Dermis microvascular lymphatic vessel endothelial cell (primary cell): ENCODE measurements around the gene ALOX15B. TPM values are rescaled to one million over a fixed set of nuclear protein-coding genes. Genes with fewer than 3 reads are reported as not detected.
A peak's percentile ranks its signal among the peaks of the same experiment; 100 is the strongest.
"Not testable (repeated sequence)": the region's sequence is repeated elsewhere in the genome, so short reads cannot be mapped to it uniquely, and the experiment has no call there.

ENCODE experiments used
- DNase-seq, 2 donors: peaks; one replicate each; pipeline versions ENCODE4 v3.0.0 to v3.0.0-alpha.2; 2010; ENCODE audit warnings: low read depth in 2 of 2
- total RNA-seq: library from RNA; depleted of rRNA; stranded (reverse); fragments of >200 nt; gene quantifications from 2 replicates; pipeline ENCODE4 v1.2.1, GENCODE V29; 2014

ALOX15B gene
- total RNA-seq, 1 donor from 2014 or later: not detected

DNA sequence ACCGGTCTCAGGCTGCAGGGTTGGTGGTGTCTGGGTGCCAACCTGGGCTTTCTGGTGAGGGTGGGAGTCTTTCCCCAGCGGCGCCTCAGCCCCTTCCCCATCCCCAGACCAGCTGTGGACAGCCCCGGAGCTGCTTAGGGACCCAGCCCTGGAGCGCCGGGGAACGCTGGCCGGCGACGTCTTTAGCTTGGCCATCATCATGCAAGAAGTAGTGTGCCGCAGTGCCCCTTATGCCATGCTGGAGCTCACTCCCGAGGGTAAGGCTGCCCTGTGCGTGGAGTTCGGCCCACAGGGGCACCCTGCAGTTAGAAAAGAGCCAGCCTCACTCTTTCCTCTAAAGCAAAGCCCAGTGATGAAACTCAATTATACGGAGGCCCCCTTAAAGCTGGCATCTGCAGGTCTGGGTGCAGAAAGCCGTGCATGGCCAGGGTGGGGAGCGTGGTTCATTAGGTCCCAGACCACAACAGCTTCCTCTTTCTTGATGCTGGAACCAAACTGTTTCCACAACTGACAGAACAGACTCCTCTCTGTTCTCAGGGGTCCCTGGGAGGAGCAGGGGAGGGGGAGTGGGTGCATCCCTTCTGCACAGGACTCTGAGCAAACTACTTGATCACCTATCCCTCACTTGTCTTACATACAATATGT lies 25.7 kb upstream of the ALOX15B start:
- DNase-seq: no peak

DNA sequence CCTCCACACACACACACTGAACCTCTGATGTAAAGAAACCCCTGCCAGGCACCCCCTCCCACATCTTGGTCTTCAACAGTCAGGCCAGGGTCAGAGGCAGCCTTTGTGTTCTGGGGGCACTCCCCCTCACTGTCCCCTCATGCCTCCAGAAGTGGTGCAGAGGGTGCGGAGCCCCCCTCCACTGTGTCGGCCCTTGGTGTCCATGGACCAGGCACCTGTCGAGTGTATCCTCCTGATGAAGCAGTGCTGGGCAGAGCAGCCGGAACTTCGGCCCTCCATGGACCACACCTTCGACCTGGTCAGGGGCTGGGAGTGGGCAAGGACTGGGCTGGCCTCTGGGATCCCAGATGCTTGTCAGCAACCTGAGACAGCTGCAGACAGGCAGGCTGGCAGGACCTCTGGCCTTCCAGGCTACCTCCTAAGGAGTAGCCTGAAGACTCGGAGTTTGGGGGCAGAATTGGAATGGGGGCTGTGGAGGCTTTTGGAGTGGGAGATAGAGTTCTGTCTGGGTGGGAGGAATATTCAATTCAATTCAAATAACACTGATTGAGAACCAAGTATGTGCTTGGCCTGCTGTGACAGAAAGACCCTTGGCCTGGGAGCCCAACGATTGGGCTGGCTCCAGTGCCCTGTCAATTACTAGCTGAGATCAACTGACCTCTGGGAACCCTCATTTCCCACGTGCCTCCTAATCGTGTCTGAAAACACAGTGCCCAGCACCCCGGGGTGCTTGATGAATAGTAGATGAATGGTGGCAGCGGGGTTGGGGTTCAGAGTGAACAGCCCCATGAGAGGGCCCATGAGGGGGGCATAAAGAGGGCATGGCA lies 24.9 kb upstream of the ALOX15B start:
- DNase-seq: no peak

DNA sequence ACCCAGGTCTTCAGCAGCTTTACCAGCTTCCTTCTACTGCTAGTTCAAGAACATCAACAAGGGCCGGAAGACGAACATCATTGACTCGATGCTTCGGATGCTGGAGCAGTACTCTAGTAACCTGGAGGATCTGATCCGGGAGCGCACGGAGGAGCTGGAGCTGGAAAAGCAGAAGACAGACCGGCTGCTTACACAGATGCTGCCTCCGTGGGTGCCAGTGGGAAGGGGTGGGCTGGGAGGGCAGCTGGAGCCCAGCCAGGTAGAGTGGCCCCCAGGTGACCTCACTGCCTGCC lies 24.4 kb upstream of the ALOX15B start:
- DNase-seq: no peak

DNA sequence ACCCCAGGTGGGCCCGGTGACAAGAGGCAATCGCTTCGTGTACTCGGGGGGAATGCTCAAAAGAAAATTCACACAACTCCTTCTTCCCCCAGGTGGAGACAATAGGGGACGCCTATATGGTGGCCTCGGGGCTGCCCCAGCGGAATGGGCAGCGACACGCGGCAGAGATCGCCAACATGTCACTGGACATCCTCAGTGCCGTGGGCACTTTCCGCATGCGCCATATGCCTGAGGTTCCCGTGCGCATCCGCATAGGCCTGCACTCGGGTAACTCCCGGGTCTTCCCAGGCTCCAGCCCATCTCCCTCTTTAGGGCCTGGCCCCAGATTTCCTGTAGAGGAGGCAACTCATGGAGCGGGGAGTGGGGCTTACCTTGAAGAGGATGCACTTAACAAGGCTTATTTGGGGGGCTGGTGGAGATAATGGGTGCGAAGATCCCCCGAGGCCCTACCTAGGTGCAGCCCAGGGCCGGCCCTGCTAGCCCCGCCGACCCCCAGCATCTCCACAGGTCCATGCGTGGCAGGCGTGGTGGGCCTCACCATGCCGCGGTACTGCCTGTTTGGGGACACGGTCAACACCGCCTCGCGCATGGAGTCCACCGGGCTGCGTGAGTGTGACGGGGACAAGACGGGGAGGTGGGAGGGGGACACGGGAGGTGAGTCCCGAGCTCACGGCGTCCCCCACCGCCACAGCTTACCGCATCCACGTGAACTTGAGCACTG lies 23.5 kb upstream of the ALOX15B start:
- DNase-seq: no peak

DNA sequence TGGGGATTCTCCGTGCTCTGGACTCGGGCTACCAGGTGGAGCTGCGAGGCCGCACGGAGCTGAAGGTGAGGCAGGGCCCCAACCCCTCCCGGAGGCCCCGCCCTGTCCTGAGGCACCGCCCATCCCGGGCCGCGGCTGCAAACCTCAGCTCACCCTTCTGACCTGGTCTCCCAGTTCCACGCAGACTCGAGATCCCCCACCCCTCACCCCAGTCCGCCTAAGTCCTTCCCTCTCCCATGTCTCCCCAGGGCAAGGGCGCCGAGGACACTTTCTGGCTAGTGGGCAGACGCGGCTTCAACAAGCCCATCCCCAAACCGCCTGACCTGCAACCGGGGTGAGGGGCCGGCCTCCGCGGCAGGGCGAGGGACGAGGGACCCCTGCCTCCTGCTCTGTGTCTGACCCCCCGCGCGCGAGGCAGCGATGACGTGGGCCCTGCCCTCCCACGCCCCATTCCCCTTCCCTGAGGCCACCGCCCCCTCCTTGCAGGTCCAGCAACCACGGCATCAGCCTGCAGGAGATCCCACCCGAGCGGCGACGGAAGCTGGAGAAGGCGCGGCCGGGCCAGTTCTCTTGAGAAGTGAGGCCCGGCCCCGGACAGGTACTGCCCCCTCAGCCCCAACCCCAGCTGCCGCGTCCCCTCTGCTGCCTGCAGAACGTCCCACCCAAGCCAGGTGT lies 22.8 kb upstream of the ALOX15B start:
- DNase-seq: no peak

DNA sequence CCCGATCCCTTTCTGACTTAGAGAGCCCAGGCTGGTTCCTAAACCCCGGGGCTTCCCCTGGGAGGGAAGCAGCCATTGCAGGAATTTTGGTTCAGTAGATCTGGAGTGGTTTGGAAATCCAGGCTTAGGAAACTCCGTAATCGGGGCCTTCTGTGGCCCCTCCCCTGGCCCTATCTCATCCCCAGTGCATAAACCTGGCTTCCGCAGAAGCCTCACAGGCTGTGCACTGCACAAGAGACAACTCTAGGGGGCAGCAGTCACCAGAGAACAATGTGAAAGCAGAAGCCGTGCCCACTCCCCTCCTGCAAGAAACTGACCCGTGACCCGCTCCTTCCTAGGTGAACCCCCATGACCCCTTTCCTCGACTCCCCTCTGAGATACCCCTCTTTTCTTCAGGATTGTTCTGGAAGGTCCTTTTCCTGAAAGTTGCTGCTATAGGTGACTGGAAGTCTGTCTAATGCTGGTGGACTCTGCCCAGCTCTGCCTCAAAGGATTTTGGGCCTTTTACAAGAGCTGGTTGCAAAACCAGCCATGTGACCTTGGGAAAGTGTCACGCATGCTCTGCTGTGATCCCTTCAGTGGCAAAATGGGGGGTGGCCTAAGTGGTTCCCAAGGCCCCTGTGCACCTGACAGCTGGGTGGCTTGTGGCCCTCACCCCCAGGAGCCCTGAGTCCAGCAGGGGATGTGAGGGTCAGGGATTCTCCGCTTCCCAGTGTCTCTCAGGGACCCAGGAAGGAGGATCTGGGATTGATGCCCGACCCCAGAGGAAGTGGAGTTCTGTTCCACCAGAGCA lies 22.0 kb upstream of the ALOX15B start:
- DNase-seq: peak; percentile 3 to 34

DNA sequence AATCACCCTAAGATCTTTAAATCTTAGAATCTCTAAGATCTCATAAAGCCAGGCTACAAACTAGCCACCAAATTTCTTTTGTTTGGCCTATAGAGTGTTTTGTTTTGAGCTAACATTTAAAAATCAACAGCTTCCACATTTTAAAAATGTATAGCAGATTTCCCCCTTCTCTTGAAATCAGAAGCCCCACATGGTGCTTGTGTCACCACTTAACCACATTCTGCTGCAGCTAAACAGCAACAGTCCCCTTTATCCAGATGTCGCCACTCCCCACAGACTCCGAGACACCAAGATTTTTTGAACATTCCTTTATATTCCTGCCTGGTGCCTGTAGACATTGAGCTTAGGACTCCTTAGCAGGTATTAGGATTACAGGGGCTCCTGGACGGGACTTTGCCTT lies 20.4 kb upstream of the ALOX15B start:
- no peak for DNase-seq

DNA sequence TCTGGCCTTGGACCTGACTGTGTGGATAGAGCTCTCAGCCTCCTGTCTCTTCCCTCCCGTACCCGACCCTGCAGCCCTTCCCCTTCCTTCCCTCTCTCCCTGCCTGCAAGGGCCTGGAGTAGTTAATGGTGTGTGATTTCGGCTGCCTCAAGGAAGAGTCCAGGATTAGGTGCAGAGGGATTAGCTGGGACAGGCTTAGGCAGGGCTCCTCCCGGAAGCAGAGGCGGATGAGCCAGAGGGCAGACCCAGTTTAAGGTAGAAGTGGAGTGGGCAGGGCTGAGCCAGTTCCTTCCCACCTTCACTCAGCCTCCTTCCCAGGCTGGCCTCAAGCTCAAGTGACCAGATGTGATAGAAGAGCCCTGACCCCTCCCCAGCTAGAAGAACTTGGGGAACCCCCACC lies 19.7 kb upstream of the ALOX15B start:
- DNase-seq: no peak

DNA sequence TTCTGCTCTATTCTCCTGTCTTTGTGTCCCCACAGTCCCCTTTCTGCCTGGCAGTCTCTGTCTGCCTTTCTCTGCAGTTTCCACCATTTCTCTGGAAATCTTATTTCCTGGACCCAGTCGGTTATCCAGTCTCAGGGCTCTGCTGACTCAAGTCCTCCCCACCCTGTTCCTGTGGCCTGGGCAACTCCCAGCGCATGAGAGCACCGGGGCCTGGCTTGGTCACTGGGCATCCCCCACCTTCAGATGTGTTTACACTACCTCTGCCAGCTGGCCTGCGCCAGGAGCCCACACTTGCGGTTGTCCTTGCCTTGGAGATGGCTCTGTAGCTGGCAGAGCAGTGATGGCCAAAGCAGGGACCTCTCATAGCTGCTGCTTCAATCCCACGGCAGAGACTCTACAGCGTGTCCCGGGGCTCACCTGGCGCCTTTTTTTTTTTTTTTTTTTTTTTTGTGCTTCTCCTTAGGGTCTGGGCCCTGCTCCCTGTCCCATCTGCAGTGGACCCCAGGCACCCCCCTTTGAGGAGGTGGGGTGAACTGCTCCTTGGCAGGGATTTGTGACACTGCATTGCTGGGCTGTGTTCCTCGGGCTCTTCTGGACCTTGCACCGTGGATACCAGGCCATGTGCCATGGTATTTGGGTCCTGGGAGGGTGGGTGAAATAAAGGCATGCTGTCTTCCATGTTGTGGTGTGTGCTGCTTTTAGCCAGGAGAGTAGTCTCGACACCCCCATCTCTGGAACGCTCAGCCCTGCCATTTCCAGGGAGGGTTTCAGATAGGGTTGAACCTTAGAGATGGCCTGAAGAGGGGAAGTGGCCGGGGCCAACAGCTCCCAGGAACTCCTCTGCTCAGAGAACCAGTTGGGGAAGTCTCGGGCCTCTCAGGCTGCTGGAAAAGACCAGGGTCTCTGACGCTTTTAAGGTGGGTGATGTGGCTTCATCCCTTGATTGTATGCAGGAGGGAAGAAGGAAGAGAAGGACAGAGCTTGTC lies 18.9 kb upstream of the ALOX15B start:
- peak in 1 of 2 donors; percentile 18 for DNase-seq

DNA sequence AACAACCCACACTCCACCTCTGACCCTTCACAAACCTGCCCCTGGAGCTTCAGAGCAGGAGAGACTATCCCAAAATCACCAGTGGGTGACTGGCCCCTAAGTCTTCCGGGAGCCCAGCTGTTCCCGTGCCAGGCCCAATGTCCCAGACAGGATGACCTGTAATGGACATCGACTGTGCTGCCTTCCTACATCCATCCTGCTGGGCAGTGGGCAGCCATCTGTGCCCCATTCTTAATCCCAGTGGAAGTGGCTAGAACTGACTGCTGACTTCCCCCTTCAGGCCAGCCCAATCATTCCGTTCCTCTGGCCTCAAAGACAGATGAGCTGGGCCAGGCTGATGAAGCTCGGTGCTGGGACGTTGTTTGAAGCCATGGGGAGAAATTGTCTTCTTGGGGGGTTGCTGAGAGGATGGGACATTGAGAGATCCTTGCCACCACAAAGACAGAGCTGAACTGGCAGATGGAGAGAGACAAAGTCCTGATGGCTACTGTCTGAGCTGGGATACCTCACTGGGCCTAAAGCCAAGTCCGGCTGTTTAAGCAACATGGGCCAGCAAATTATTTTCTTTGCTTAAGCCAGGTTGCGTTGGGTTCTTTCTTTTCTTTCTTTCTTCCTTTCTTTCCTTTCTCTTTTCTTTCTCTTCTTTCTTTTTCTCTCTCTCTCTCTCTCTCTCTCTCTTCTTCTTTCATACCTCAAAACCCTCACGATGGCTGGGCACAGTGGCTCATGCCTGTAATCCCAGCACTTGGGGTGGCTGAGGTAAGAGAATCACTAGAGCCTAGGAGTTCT lies 17.9 kb upstream of the ALOX15B start:
- DNase-seq: no peak

DNA sequence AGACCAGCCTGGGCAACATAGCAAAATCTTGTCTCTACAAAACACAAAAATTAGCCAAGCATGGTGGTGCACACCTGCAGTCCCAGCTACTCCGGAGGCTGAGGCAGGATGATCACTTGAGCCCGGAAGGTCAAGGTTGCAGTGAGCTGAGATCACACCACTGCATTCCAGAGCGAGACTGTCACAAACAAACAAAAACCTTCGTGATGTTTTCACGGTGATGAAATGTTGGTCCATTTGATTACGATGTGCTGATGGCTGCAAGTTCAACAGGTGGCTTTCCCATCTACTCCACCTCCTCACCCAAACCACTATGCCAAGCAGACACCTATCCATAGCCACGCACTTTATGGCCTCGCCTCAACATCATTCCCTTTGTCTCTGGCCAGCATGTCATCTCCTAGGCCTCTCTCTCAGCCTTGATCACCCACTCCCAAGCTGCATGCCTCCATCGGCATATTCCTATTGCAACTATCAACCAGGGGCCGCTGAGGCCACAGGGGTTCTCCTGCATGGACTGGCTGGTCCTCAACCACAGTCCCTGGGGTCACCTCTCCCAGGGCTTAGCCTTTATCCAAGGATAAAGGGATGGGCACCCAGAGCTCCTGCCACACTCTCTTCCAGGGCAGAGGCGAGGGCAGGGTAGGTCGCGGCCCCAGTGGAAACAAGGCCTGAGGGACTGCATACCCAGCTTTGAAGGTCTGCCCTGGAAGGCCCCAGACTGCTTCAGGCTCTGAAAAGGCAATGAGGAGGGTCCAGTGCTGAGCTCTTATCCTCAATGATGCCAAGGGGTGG lies 17.1 kb upstream of the ALOX15B start:
- DNase-seq: no peak

DNA sequence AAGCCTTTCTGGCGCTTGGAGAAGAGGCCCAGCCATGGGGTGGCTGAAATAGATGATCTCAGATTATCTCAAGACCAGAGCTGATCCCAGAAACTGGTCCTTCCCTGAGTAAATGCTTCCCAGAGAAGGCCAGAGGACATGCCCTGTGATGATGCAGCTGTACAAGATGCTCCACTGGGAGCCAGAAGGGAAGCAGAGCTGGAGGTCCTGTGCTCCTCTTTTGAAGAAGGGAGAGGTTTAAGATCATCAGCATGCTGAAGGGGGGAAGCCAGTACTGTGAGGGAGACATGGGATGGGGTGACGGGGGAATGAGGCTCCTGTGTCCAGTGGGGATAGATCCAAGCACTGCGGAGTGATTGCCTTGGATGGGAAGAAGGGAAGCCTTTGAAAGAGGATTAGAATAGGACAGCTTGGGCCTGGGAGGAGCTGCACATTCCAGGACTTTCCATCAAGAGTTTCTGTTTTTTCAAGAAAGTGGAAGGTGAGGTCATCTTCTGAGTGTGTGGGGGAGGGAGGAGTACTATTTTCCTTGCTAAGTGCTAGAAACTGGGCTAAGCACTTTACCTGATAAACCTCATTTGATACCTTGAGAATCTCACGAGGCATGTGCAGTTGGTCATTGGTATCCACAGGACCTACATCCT lies 16.4 kb upstream of the ALOX15B start:
- no peak for DNase-seq

DNA sequence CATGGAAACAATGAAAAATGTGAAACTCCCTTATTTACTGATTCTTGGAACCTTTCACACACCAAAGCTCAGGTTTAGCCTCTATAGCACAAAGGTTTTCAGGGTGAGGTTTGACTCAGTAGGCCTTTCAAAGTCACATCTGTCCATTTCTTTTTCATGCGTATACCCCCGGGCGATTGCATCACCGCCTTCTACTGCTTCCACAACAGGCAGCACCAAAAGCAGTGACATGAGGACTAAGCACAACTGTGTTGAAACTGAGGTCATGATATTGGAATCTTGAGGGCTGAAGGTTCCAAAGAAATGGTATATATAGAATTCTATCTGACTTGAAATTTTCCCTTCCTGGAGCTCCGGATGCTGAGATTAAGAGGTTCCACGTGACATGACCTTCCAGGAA lies 14.7 kb upstream of the ALOX15B start:
- DNase-seq: not testable (repeated sequence)

DNA sequence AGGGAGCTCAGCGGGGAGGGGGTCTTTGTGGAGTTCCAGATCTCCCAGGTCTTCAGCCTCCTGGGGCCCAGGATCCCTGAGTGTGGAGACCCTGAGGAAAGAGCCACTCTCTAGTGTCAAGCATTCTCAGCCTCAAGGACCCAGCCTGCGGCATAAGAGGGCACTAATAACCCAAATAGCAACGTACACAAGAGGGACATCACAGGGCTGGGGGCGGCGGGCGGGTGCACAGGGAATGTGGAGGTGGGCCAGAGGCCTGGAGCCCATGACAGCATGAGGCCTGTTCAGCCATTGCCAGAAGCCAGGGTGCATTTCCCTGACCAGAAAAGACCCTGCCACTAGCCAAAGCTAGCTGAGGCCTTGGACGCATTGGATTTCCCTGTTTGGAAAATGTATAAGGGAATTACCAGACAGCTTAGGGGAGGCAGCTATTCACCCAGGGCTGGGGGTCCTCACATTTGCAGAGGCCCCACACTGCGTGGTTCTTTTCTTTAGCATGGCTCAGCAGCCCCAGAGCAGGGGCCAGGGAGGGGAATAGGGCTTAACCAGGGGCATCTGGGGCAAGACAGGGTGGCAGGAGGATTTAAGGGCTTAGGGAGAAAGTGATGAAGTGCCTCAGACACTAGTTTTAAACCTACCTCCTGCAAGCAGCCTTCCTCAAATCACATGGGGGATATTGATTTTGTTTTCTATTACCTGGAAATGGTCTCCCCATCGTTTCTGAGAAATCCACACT lies 13.5 kb upstream of the ALOX15B start:
- no peak for DNase-seq

DNA sequence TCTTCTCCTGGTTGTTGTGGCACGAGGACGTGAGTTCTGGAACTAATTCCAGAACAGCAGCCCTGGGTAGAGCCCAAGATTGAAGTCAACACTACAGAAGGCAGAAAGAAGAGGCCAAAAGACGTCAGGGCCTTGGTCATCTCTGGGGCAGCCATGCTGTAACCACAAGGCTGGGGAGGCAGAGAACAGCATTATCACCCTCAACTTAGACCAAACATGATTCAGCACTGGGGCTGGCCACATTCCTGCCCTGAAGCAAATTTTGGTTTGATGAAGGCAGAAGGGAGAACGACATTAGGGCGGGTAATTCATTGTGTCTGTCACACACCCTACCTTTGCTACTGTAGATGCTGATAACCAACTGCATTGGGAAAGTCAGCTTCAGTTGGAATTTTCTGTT lies 9.7 kb upstream of the ALOX15B start:
- no peak for DNase-seq

DNA sequence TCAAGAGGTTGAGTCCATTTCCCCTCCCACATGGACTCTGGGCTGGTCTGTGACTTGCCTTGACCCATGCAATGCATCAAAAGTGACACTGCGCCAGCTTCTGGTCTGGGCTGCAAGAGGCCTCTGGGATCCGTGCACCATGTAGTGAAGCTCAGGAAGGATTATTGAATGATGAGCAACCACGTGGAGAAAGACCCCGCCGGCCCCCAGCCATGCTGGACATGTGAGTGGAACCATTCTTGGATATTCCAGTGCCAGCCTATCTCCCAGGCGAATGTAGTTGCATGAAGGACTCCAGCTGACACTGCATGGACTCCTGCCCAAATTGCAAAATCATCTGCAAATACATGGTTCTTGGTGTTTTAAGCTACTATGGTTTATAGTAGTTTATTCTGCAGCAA lies 7.6 kb upstream of the ALOX15B start:
- DNase-seq: no peak

DNA sequence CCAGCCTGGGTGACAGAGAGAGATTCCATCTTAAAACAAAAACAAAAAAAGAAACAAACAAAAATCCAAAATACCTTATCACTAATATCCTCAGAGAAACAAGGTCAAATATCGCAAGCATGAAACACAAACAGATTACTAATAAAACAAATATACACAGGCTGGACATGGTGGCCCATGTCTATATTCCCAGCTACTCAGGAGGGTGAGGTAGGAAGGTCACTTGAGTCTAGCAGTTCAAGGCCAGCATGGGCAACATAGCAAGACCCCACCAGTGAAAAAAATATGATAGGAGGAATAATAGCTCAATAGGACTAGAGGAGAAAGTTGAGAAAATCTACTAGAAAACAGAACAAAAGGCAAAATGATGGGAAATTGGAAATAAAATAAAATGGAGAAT lies 6.9 kb upstream of the ALOX15B start:
- DNase-seq: no peak
